Kidney tubule cell (primary cell): ENCODE data around the gene PCDHA8.
"Not testable (repeated sequence)": the region's sequence is repeated elsewhere in the genome, so short reads cannot be mapped to it uniquely, and the experiment has no call there.

Experiments used
- DNase-seq: peaks from one replicate; pipeline ENCODE4 v3.0.0-alpha.2; 2018; ENCODE audit warnings: low spot score

The PCDHA8 gene

GRCh38 chr5:140840978-140841962 lies at the start of gene PCDHA8:
Gene PCDHA8, plus strand, starts transcription at chr5:140841187. Its CDS starts 135 bp downstream, at chr5:140841322.
- peak; percentile 17 for DNase-seq

GRCh38 chr5:140794595-140795258 lies 46.3 kb upstream of the PCDHA8 start, which contains the start of gene PCDHA2:
Gene PCDHA2, plus strand, starts transcription at chr5:140794852.
- peak; percentile 18 for DNase-seq

DNA sequence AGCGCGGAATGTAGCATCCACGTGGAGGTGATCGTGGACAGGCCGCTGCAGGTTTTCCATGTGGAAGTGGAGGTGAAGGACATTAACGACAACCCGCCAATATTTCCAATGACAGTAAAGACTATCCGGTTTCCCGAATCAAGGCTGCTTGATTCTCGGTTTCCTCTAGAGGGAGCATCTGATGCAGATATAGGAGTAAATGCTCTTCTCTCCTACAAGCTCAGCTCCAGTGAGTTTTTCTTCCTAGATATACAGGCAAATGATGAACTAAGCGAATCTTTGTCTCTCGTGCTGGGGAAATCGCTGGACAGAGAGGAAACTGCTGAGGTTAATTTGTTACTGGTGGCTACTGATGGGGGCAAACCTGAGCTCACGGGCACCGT lies 45.7 kb upstream of the PCDHA8 start:
- peak; percentile 27 for DNase-seq

GRCh38 chr5:140796072-140796717 lies 44.8 kb upstream of the PCDHA8 start:
- not testable (repeated sequence) for DNase-seq

DNA sequence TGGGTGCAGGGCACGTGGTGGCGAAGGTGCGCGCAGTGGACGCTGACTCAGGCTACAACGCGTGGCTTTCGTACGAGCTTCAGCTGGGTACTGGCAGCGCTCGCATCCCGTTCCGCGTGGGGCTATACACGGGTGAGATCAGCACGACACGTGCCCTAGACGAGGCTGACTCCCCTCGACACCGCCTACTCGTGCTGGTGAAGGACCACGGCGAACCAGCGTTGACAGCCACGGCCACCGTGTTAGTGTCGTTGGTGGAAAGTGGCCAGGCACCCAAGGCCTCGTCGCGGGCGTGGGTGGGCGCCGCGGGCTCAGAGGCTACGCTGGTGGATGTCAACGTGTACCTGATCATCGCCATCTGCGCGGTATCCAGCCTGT lies 44.3 kb upstream of the PCDHA8 start:
- DNase-seq = no peak

GRCh38 chr5:140800816-140801493 lies 40.0 kb upstream of the PCDHA8 start, which contains the start of gene PCDHA3:
Gene PCDHA3, plus strand, starts transcription at chr5:140801057.
- peak; percentile 41 for DNase-seq

GRCh38 chr5:140801494-140801841 lies 39.5 kb upstream of the PCDHA8 start:
- DNase-seq = peak; percentile 12

GRCh38 chr5:140802381-140802780 lies 38.6 kb upstream of the PCDHA8 start:
- DNase-seq = not testable (repeated sequence)

- no peak for DNase-seq
Observed at GRCh38 chr5:140802781-140803271, 38.2 kb upstream of the PCDHA8 start.

GRCh38 chr5:140806834-140807775 lies 33.9 kb upstream of the PCDHA8 start, which contains the start of gene PCDHA4:
Gene PCDHA4, plus strand, starts transcription at chr5:140807068.
- DNase-seq = peak; percentile 53

GRCh38 chr5:140808241-140808888 lies 32.6 kb upstream of the PCDHA8 start:
- DNase-seq = not testable (repeated sequence)

DNA sequence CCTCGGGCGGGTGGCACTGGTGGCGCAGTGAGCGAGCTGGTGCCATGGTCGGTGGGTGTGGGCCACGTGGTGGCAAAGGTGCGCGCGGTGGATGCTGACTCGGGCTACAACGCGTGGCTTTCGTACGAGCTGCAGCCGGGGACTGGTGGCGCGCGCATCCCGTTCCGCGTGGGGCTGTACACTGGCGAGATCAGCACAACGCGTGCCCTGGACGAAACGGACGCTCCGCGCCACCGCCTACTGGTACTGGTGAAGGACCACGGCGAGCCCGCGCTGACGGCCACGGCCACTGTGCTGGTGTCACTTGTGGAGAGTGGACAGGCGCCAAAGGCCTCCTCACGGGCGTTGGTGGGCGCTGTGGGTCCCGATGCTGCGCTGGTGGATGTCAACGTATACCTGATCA lies 32.1 kb upstream of the PCDHA8 start:
- DNase-seq = no peak

DNA sequence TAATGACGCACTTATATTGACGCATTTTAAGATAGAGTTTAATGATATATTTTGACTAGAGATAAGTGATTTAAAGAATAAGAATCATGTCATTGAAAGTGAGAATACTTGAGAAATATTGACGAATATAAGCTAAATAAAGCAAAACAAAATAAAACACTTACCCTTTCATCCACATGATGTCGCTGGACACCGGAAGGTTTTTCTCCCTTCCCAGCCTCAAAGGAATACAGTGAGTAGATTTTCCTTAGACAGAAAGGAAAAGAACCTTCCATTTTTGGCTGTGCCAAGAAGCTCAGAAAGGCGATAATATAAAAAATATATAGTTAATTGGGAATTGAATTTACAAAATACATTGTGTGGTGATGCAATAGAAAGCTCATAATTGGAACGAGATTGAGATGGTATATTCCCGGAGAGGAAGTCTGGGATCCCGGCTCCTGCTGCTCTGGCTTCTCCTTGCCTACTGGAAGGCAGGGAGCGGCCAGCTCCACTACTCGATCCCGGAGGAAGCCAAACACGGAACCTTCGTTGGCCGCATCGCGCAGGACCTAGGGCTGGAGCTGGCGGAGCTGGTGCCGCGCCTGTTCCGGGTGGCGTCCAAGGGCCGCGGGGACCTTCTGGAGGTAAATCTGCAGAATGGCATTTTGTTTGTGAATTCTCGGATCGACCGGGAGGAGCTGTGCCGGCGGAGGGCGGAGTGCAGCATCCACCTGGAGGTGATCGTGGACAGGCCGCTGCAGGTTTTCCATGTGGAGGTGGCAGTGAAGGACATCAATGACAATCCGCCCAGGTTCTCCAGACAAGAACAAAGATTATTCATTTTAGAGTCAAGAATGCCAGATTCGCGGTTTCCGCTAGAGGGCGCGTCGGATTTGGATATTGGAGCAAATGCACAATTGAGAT lies 19.4 kb upstream of the PCDHA8 start, which contains the start of gene PCDHA5:
PCDHA5 (plus strand) TSS at position 239 of the 906 bp plus-strand sequence.
- peak; percentile 45 for DNase-seq

GRCh38 chr5:140822281-140822629 lies 18.7 kb upstream of the PCDHA8 start:
- DNase-seq = no peak

DNA sequence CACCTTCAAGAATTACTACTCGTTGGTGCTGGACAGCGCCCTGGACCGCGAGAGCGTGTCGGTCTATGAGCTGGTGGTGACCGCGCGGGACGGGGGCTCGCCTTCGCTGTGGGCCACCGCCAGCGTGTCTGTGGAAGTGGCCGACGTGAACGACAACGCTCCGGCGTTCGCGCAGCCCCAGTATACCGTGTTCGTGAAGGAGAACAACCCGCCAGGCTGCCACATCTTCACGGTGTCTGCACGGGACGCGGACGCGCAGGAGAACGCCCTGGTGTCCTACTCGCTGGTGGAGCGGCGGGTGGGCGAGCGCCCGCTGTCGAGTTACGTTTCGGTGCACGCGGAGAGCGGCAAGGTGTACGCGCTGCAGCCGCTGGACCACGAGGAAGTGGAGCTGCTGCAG lies 18.0 kb upstream of the PCDHA8 start:
- not testable (repeated sequence) for DNase-seq

- no peak for DNase-seq
Observed at GRCh38 chr5:140823475-140823874, 17.5 kb upstream of the PCDHA8 start.

GRCh38 chr5:140827704-140828361 lies 13.2 kb upstream of the PCDHA8 start, which contains the start of gene PCDHA6:
Gene PCDHA6, plus strand, starts transcription at chr5:140827960. Its CDS starts 132 bp downstream, at chr5:140828092.
- peak; percentile 23 for DNase-seq

DNA sequence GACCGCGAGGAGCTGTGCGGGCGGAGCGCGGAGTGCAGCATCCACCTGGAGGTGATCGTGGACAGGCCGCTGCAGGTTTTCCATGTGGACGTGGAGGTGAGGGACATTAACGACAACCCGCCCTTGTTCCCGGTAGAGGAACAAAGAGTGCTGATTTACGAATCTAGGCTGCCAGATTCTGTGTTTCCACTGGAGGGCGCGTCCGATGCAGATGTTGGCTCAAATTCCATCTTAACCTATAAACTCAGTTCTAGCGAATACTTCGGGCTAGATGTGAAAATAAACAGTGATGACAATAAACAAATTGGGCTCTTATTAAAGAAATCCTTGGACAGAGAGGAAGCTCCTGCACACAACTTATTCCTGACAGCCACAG lies 12.6 kb upstream of the PCDHA8 start:
- peak; percentile 12 for DNase-seq
